PFSK-1 (cell line): ENCODE data around the gene CABP7.

Experiments used
- FOXP2 ChIP-seq: optimal IDR thresholded peaks from 2 replicates; pipeline ENCODE3; 2011; ENCODE audit warnings: borderline replicate concordance, control low read depth, inconsistent platforms; ENCODE audit not compliant: insufficient read depth; ENCODE audit errors: extremely low read length, extremely low read depth
- POLR2AphosphoS5 ChIP-seq: IDR thresholded peaks from 2 replicates; pipeline ENCODE4 v1.6.1; 2012; ENCODE audit warnings: low read depth, mild to moderate bottlenecking, control low read depth, low read length, moderate library complexity
- REST ChIP-seq, 2 experiments: IDR thresholded peaks; 2 replicates each; pipeline versions ENCODE4 v1.6.1 to v1.8.0; 2011 to 2012; ENCODE audit warnings: low read depth in 2 of 2, low read length in 2 of 2, control low read depth in 1 of 2, inconsistent platforms in 1 of 2, mild to moderate bottlenecking in 1 of 2, moderate library complexity in 1 of 2; ENCODE audit not compliant: insufficient read depth in 1 of 2
- SIN3A ChIP-seq: IDR thresholded peaks from 2 replicates; pipeline ENCODE4 v1.6.1; 2012; ENCODE audit warnings: mild to moderate bottlenecking, low read length, moderate library complexity, borderline replicate concordance; ENCODE audit not compliant: insufficient read depth
- TAF1 ChIP-seq: IDR thresholded peaks from 2 replicates; pipeline ENCODE4 v1.6.1; 2012; ENCODE audit warnings: low read length, control low read depth, borderline replicate concordance; ENCODE audit not compliant: insufficient read depth

The CABP7 gene

GRCh38 chr22:29710922-29711593 lies 8.7 kb upstream of the CABP7 start:
- TF ChIP-seq REST (IDR thresholded peaks at IDR 0.05; ENCODE audit: insufficient read depth in 1 of 2, low read depth in 2 of 2, low read length in 2 of 2) (no peak), POLR2AphosphoS5 (no peak), SIN3A (no peak), TAF1 (no peak), FOXP2 (no peak)

DNA sequence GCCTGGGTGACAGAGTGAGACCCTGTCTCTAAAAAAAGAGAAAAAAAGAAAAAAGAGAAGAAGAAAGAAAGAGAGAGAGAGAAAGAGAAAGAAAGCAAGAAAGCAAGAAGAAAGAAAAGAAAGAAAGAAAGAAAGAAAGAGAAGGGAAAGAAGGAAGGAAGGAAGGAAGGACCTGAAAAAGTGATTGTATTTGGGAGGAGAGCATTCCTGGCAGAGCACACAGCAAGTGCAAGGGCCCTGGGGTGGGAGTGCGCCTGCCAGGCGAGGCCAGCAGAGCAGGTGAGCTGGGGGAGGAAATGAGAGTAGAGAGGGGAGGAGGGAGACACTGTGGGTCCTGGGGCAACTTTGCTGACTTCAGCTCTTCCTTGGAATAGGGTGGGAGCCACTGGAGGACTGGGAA lies 7.7 kb upstream of the CABP7 start:
- TF ChIP-seq REST (IDR thresholded peaks at IDR 0.05; ENCODE audit: insufficient read depth in 1 of 2, low read depth in 2 of 2, low read length in 2 of 2): no peak
- no peak for TF ChIP-seq FOXP2
- no peak for TF ChIP-seq POLR2AphosphoS5
- no peak for TF ChIP-seq TAF1
- no peak for TF ChIP-seq SIN3A

DNA sequence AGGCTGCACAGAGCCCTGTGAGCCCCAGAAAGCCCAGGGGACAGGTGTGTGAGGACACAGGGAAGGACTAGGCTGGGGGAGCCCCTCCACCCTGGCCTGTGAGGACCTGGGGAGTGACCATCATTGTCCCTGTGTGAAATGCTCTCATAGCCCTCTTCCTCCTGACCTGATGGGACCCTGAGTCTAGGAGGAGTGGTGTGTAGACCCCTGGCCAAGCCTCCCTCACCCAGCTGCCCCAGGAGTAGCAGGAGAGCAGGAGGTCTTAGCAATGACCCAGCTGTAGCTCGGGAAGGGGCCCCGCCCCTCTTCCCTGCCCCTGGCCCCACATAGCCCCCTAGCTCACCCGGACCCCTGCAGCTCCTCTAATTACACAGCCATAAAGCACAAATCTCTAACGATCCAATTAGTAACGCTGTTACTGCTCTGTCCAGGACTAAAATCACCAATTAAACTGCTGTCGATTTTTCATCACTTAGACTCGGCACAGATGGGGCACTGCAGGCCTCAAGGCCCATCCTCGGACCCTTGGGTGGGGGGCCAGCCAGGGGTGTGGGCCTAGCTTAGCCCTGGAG lies 6.6 kb upstream of the CABP7 start:
- TF ChIP-seq SIN3A: no peak
- TF ChIP-seq TAF1: no peak
- no peak for TF ChIP-seq FOXP2
- TF ChIP-seq REST (IDR thresholded peaks at IDR 0.05; ENCODE audit: insufficient read depth in 1 of 2, low read depth in 2 of 2, low read length in 2 of 2): no peak
- TF ChIP-seq POLR2AphosphoS5: no peak

DNA sequence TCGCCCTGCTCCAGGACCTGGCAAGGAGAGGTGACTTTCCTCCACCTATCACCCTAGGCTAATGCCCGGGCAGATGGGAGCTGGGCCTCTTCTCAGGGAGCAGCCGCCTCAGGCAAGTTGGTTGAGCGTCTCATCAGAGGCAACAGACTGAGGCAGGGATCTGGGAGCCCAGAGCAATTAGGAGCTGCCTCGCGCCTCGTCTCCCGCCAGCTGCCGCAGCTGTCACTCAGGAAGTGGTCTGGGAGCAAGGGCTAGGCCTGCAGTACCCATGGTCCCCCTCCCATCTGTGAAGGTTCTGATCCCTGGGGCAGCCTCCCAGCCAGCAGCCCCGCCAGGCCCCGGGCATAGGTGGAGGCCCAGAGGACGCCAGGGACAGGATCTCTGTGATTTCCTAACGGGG lies 4.6 kb upstream of the CABP7 start:
- no peak for TF ChIP-seq TAF1
- no peak for TF ChIP-seq SIN3A
- no peak for TF ChIP-seq FOXP2
- TF ChIP-seq REST (IDR thresholded peaks at IDR 0.05; ENCODE audit: insufficient read depth in 1 of 2, low read depth in 2 of 2, low read length in 2 of 2): no peak
- TF ChIP-seq POLR2AphosphoS5: no peak

DNA sequence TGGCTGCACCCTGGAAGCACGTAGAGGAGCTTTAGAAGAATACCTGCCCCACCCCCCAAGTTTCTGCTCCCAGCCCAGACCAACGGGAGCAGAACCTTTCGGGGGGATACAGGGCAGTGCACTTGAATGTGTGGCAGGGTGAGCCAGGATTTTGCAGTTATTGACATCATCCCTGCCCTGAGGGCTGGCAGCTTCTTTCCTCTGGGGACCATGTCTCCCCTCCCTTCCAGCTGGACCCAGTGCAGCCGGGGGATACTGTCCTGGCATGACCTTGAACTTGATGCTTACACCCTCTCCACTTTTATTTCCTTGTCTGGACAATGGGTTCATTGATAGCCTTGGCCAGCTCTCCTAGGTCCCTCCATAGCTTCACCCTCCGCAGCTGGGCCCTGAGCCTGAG lies 4.1 kb upstream of the CABP7 start:
- TF ChIP-seq REST (IDR thresholded peaks at IDR 0.05; ENCODE audit: insufficient read depth in 1 of 2, low read depth in 2 of 2, low read length in 2 of 2) (no peak), SIN3A (no peak), POLR2AphosphoS5 (no peak), FOXP2 (no peak), TAF1 (no peak)
